ENCODE measurements around the gene AOPEP. TPM values are rescaled to one million over a fixed set of nuclear protein-coding genes. Genes with fewer than 3 reads are reported as not detected.

Gene AOPEP
- total and polyA plus RNA-seq, 9 of the 15 experiments (the other 6 are each of a cell fraction or from before 2014, with no cell fraction given): 4.5 to 19.3 (median 13.5) TPM

DNA sequence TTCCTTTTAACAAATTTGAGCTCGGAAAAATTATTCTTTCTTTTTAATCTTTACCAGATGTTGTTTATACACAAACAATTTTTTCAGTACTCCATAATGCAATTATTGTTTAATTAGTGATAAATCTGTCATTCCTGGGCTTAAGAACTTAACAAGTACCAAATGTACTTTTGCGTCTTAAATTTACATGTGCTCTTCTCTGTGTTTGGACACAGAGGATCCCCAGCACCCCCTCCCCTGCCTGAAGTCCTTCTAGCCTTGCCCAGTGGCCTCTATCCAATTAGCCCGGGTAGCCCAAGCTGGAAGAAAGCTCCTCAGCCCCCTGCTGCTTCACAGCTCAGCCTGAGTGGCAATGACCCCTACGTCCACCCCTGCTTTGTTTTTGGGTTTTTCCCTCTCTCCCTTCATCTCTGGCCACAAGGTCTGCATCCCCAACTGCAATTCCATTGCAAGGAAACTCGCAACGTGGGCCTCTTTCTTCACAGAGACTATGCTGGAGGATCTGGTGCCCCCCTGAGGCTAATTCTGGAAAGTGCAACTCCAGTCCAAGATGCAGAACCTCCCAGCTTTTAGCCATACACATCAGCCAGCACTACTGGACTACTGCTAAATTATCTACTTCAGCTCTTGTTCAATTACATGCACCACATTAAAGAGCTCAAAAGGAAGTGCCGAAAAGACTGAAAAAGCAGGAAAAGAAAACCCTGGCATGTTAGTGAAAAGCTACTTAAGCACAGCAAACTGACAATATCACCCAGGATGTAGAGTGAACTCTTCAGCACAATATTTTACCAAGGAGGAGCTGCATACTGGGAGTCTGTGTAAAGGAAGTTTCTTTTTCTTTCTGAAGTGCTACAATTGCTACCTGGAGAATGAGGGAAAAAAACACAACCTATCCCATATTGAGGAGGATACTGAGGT, 404.8 kb downstream of the AOPEP start:
- Histone ChIP-seq H3K4me2 (ENCODE audit: insufficient read depth, low read length) (no peak overlapping the region), H3K4me1 (replicated peaks in 1 of 2; ENCODE audit: control insufficient read depth in 2 of 2, insufficient read depth in 2 of 2, low read length in 2 of 2) (peaks cover 0 to 6% of the 10 kb centered on the region in 2 experiments; a peak in 2 of 5 replicates), H2AFZ (ENCODE audit: low read depth, low read length) (no peak overlapping the region; the same call in 1 of the 2 replicates), H3K36me3 (ENCODE audit: control insufficient read depth, insufficient read depth, low read length) (no peaks in the 10 kb centered on the region), H3K27ac (ENCODE audit: extremely low read depth, low read depth, low read length) (no peak overlapping the region), H3K9me1 (ENCODE audit: control insufficient read depth, insufficient read depth, low read length) (no peaks in the 10 kb centered on the region), H4K20me1 (replicated peaks; ENCODE audit: control insufficient read depth, insufficient read depth, low read length) (no peaks in the 10 kb centered on the region), H3K9me3 (replicated peaks; ENCODE audit: control insufficient read depth, insufficient read depth, low read depth, low read length) (no peaks in the 10 kb centered on the region), H3K9ac (ENCODE audit: insufficient read depth in 1 of 2, low read depth in 2 of 2, low read length in 2 of 2) (no peak overlapping the region), H3K79me2 (ENCODE audit: control insufficient read depth, insufficient read depth, low read length) (no peaks in the 10 kb centered on the region), H3K4me3 (no peak overlapping the region), H3K27me3 (ENCODE audit: control insufficient read depth in 2 of 2, insufficient read depth in 2 of 2, low read length in 2 of 2) (no peaks in the 10 kb centered on the region)
- FAIRE-seq (peak; percentile 75), DNase-seq (ENCODE audit: extremely low read depth in 1 of 4, low spot score in 3 of 4) (peak; percentile 62 to 71 (median 66)), ATAC-seq (peak; percentile 83)
- POLR2A ChIA-PET: interaction anchor here (0.6 to 1.0 kb wide), 3 partner anchors 12 to 30 kb away, joined by 3 read pairs; no protein-coding TSS in a partner anchor
- intact Hi-C loops (cut with micrococcal nuclease) (loop anchor here (1.0 to 5.0 kb wide), 3 partner anchors 136 to 450 kb away; no protein-coding TSS in a partner anchor), in situ Hi-C loops (cut with MboI) (no loop called here)
- WGBS (ENCODE audit: insufficient coverage, low coverage, missing lambda C conversion rate): 31% methylated on average over 7 of the region's 7 CpGs
- no TSS peak for BruUV-seq (replicated peaks)
- CTCF ChIA-PET (ENCODE audit: low intra/inter-chr PET ratio): interaction anchor here (0.9 to 2.9 kb wide), 3 partner anchors 348 to 577 kb away, joined by 4 to 14 read pairs (median 11); partner anchors contain the start of gene PCAT7
- TF ChIP-seq STAG1 (CRISPR knock-in tag; IDR thresholded peaks at IDR 0.05; ENCODE audit: borderline replicate concordance): peak; percentile 66; the same call in 1 of the 2 replicates
- peak; percentile 62 to 78 for TF ChIP-seq RAD21 (CRISPR knock-in tag; conservative IDR thresholded peaks at IDR 0.05 in 1 of 2, IDR thresholded peaks at IDR 0.05 in 1 of 2)
- TF ChIP-seq, protein P1, sequence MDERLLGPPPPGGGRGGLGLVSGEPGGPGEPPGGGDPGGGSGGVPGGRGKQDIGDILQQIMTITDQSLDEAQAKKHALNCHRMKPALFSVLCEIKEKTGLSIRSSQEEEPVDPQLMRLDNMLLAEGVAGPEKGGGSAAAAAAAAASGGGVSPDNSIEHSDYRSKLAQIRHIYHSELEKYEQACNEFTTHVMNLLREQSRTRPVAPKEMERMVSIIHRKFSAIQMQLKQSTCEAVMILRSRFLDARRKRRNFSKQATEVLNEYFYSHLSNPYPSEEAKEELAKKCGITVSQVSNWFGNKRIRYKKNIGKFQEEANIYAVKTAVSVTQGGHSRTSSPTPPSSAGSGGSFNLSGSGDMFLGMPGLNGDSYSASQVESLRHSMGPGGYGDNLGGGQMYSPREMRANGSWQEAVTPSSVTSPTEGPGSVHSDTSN (CRISPR knock-in tag; IDR thresholded peaks at IDR 0.05; ENCODE audit: low read depth): no peak
- TF ChIP-seq, protein P1 (tag; conservative IDR thresholded peaks at IDR 0.05; ENCODE audit: low read depth): no peak
- TF ChIP-seq, protein P2, sequence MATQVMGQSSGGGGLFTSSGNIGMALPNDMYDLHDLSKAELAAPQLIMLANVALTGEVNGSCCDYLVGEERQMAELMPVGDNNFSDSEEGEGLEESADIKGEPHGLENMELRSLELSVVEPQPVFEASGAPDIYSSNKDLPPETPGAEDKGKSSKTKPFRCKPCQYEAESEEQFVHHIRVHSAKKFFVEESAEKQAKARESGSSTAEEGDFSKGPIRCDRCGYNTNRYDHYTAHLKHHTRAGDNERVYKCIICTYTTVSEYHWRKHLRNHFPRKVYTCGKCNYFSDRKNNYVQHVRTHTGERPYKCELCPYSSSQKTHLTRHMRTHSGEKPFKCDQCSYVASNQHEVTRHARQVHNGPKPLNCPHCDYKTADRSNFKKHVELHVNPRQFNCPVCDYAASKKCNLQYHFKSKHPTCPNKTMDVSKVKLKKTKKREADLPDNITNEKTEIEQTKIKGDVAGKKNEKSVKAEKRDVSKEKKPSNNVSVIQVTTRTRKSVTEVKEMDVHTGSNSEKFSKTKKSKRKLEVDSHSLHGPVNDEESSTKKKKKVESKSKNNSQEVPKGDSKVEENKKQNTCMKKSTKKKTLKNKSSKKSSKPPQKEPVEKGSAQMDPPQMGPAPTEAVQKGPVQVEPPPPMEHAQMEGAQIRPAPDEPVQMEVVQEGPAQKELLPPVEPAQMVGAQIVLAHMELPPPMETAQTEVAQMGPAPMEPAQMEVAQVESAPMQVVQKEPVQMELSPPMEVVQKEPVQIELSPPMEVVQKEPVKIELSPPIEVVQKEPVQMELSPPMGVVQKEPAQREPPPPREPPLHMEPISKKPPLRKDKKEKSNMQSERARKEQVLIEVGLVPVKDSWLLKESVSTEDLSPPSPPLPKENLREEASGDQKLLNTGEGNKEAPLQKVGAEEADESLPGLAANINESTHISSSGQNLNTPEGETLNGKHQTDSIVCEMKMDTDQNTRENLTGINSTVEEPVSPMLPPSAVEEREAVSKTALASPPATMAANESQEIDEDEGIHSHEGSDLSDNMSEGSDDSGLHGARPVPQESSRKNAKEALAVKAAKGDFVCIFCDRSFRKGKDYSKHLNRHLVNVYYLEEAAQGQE (IDR thresholded peaks at IDR 0.05; ENCODE audit: borderline replicate concordance): peak; percentile 52; the same call in 1 of the 2 replicates
- TF ChIP-seq, protein P2 (CRISPR knock-in tag; IDR thresholded peaks at IDR 0.05; ENCODE audit: low read depth): no peak

Measured in K562 (cell line).